Colonic mucosa (tissue), 4 donors: ENCODE measurements around the gene OSBPL9. TPM values are rescaled to one million over a fixed set of nuclear protein-coding genes. Genes with fewer than 3 reads are reported as not detected.

Source experiments
- DNase-seq: peaks from one replicate; pipeline ENCODE4 v3.0.0-alpha.2; 2020
- H3K27ac ChIP-seq: fragments of 200-600 bp; one replicate; pipeline ENCODE4 v1.8.0; 2021
- H3K27me3 ChIP-seq: fragments of 200-600 bp; one replicate; pipeline ENCODE4 v1.8.0; 2021
- H3K36me3 ChIP-seq: fragments of 200-600 bp; one replicate; pipeline ENCODE4 v1.8.0; 2021
- H3K4me1 ChIP-seq: fragments of 200-600 bp; one replicate; pipeline ENCODE4 v1.8.0; 2021; ENCODE audit warnings: mild to moderate bottlenecking
- H3K4me3 ChIP-seq: fragments of 200-600 bp; one replicate; pipeline ENCODE4 v1.8.0; 2021
- H3K9ac ChIP-seq, 2 donors: one replicate each; pipeline ENCODE4 v1.7.0; 2013; ENCODE audit warnings: control low read depth in 2 of 2, low read depth in 2 of 2, low read length in 2 of 2
- H3K9me3 ChIP-seq: fragments of 200-600 bp; one replicate; pipeline ENCODE4 v1.8.0; 2021
- intact Hi-C: fragments of 100-400 bp; cut with DNase I; formaldehyde crosslinking; loops from one replicate; pipeline ENCODE4 v1.14.1; 2022
- total RNA-seq, 2 donors: library from RNA; stranded (reverse); fragmentation: NEBNext Ultra II Directional in 1 of 2; extraction: Animal tissue kit (Norgen Biotek cat#: 25700) in 1 of 2; gene quantifications; one replicate each; pipeline ENCODE4 v1.2.1, GENCODE V29; 2021
- TF ChIP-seq, protein P1 (sequence below): fragments of 200-600 bp; IDR thresholded peaks from one replicate; pipeline ENCODE4 v1.8.0; 2022; ENCODE audit warnings: antibody characterized with exemption, mild to moderate bottlenecking
- donor health status: healthy.
- donor health status: DM: no; HTN: no; CAD: no.
- donor health status: DM: no; HTN: no; CAD: no.

Gene OSBPL9
- total RNA-seq, 2 donors from 2014 or later: 37.3 to 59.6 TPM

DNA sequence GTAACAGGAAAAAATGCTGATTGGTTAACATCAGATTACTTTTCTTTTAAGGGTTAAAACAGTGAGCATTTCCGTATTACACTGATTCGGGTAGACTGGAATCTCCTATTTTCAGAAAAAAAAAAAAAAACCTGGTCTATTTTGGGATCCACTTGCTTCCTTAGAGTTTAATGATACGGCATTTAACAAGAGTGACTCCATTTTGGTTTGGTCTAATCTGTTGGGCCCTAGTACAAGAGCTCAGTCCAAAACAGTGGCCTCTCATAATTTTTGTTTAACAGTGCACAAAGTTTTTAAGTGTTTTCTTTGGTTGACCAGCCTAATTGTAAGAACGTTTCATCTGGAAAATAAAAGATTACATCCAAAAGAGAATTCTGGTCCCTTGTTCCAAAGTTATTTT, 141.4 kb downstream of the OSBPL9 start:
- Histone ChIP-seq H3K4me1 (no peaks in the 10 kb centered on the region), H3K9me3 (no peaks in the 10 kb centered on the region), H3K27ac (no peak overlapping the region), H3K36me3 (no peaks in the 10 kb centered on the region), H3K27me3 (no peaks in the 10 kb centered on the region), H3K4me3 (no peak overlapping the region), H3K9ac (no peak overlapping the region)
- TF ChIP-seq, protein P1, sequence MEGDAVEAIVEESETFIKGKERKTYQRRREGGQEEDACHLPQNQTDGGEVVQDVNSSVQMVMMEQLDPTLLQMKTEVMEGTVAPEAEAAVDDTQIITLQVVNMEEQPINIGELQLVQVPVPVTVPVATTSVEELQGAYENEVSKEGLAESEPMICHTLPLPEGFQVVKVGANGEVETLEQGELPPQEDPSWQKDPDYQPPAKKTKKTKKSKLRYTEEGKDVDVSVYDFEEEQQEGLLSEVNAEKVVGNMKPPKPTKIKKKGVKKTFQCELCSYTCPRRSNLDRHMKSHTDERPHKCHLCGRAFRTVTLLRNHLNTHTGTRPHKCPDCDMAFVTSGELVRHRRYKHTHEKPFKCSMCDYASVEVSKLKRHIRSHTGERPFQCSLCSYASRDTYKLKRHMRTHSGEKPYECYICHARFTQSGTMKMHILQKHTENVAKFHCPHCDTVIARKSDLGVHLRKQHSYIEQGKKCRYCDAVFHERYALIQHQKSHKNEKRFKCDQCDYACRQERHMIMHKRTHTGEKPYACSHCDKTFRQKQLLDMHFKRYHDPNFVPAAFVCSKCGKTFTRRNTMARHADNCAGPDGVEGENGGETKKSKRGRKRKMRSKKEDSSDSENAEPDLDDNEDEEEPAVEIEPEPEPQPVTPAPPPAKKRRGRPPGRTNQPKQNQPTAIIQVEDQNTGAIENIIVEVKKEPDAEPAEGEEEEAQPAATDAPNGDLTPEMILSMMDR: no peak
- intact Hi-C loops: no loop called here
- no peak for DNase-seq

DNA sequence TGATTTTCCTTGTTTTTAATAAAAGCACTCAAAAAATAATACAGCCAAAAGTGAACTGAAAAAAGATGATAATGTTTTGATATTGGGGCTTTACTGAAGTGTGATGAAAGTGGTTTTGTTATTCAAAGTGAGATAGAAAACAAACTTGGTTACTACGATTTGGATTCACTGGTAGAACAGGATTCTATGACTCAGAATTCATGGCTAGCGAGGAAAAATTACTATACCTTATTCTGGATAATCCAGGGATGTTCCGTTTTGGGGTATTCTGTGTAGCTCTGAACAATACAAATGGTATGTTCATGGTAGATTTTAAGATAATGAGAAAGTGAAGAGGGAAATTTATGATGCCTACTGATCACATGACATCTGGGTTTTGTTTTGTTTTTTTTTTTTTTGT, 144.0 kb downstream of the OSBPL9 start:
- H3K9ac ChIP-seq: no peak overlapping the region
- no peak for DNase-seq
- no peaks in the 10 kb centered on the region for H3K4me1 ChIP-seq
- H3K27me3 ChIP-seq: no peaks in the 10 kb centered on the region
- H3K9me3 ChIP-seq: no peaks in the 10 kb centered on the region
- TF ChIP-seq, protein P1: no peak
- no peak overlapping the region for H3K4me3 ChIP-seq
- no peak overlapping the region for H3K27ac ChIP-seq
- no peaks in the 10 kb centered on the region for H3K36me3 ChIP-seq
- intact Hi-C loops: loop anchor here (10.0 kb wide), 1 partner anchor 136 kb away; no protein-coding TSS in a partner anchor

DNA sequence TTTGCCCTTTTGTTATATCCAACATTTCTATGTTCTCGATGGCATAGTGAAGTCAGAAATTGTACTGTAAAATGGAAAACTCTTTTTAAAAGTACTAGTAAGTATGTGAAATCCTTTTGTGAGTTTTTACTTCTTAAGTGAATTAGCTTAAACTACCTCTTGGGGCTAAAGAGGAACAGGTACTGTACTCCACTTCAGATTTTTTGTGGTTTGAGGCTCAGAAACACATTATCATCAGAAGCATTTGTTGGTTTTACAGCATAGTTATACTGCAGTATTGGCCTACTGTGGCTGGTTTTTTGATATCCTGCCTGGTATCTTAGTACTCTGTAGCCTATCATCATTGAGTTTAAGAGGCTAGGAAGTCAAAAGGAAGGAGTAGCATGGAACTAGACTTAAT, 144.5 kb downstream of the OSBPL9 start:
- no peak for DNase-seq
- Histone ChIP-seq H3K36me3 (no peaks in the 10 kb centered on the region), H3K9ac (no peak overlapping the region), H3K9me3 (no peaks in the 10 kb centered on the region), H3K27ac (no peak overlapping the region), H3K4me3 (no peak overlapping the region), H3K4me1 (no peaks in the 10 kb centered on the region), H3K27me3 (no peaks in the 10 kb centered on the region)
- intact Hi-C loops: loop anchor here (10.0 kb wide), 1 partner anchor 137 kb away; no protein-coding TSS in a partner anchor
- TF ChIP-seq, protein P1: no peak

DNA sequence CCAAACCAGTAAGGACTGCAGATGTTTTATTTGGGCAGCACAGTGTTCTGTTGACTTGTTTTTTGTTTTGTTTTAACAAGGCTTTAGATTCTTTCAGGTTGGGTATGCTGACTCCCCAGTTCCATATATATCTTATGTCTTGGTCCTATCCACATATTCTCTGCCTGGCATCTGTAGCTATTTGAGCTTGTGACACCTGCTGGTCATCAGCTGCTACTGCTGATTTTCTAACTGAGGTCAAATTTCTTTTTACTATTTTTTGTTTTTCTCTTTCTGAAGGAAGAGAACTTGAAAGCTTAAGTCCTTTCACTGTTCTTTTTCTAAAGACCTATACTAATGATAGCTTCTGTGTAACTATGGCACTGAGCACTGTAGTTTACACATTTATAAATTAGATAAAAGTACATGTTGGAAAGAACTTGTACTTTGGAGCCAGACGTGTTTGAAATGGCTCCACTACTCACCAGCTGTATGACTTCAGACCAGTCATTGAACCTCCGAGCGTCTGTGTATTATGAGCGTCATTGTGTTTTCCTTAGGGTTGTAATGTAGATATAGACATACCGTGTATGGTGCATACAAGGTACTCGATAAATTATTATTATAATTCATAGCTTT, 152.2 kb downstream of the OSBPL9 start:
- TF ChIP-seq, protein P1: peak; percentile 86
- intact Hi-C loops: loop anchor here (10.0 kb wide), 1 partner anchor 144 kb away; no protein-coding TSS in a partner anchor
- DNase-seq: no peak
- Histone ChIP-seq H3K9ac (no peak overlapping the region), H3K36me3 (no peaks in the 10 kb centered on the region), H3K9me3 (no peaks in the 10 kb centered on the region), H3K27me3 (no peaks in the 10 kb centered on the region), H3K27ac (no peak overlapping the region), H3K4me1 (no peaks in the 10 kb centered on the region), H3K4me3 (no peak overlapping the region)

DNA sequence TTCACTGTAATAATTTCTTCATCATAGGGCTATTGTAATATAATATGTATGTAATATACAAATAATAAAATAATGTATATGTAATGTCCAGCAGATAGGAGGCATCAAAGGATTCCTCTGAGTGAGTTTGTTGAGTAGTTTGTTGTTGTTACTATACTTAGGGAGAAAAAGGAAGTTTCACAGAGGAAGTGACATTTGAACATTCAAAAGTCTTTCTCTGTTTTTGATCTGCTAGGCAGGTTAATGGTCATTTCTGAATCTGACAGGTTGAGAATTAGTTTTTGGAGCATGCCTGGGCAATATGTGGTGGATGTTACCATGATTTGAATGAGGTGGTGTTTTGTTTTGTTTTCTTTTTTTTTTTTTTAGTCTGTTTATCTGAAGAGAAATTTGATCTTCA, 159.5 kb downstream of the OSBPL9 start:
- DNase-seq: no peak
- H3K9me3 ChIP-seq: no peaks in the 10 kb centered on the region
- no peaks in the 10 kb centered on the region for H3K36me3 ChIP-seq
- intact Hi-C loops: no loop called here
- no peaks in the 10 kb centered on the region for H3K4me1 ChIP-seq
- TF ChIP-seq, protein P1: no peak
- H3K9ac ChIP-seq: no peak overlapping the region
- no peaks in the 10 kb centered on the region for H3K27me3 ChIP-seq
- no peak overlapping the region for H3K27ac ChIP-seq
- no peak overlapping the region for H3K4me3 ChIP-seq
